Measurements from ENCODE around the gene ELL. TPM values are rescaled to one million over a fixed set of nuclear protein-coding genes. Genes with fewer than 3 reads are reported as not detected.

Gene ELL
- total RNA-seq, 1 donor from 2014 or later: 30.5 TPM

- Histone ChIP-seq H3K27ac (peak overlapping the region; percentile 76 to 82), H3K27me3 (no peaks in the 10 kb centered on the region), H3K36me3 (no peaks in the 10 kb centered on the region), H3K4me3 (no peak overlapping the region), H3K9me3 (no peaks in the 10 kb centered on the region), H3K4me1 (peaks cover 18 to 39% of the 10 kb centered on the region in 2 donors)
- intact Hi-C loops (cut with DNase I): no loop called here
- no peak for DNase-seq (ENCODE audit: low spot score in 2 of 2)
- TF ChIP-seq, protein P1, sequence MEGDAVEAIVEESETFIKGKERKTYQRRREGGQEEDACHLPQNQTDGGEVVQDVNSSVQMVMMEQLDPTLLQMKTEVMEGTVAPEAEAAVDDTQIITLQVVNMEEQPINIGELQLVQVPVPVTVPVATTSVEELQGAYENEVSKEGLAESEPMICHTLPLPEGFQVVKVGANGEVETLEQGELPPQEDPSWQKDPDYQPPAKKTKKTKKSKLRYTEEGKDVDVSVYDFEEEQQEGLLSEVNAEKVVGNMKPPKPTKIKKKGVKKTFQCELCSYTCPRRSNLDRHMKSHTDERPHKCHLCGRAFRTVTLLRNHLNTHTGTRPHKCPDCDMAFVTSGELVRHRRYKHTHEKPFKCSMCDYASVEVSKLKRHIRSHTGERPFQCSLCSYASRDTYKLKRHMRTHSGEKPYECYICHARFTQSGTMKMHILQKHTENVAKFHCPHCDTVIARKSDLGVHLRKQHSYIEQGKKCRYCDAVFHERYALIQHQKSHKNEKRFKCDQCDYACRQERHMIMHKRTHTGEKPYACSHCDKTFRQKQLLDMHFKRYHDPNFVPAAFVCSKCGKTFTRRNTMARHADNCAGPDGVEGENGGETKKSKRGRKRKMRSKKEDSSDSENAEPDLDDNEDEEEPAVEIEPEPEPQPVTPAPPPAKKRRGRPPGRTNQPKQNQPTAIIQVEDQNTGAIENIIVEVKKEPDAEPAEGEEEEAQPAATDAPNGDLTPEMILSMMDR (IDR thresholded peaks at IDR 0.05): no peak
These were observed 43.9 kb downstream of the ELL start for GRCh38 chr19:18477974-18478373.

- intact Hi-C loops (cut with DNase I): no loop called here
- Histone ChIP-seq H3K27me3 (no peaks in the 10 kb centered on the region), H3K4me1 (peaks cover 18 to 36% of the 10 kb centered on the region in 2 donors), H3K36me3 (peaks cover 0 to 2% of the 10 kb centered on the region in 2 donors), H3K4me3 (no peak overlapping the region), H3K9me3 (no peaks in the 10 kb centered on the region), H3K27ac (no peak overlapping the region)
- TF ChIP-seq, protein P1 (IDR thresholded peaks at IDR 0.05): peak in 2 of 3 experiments; percentile 6 to 15
- DNase-seq (ENCODE audit: low spot score in 2 of 2): no peak
These were observed 44.7 kb downstream of the ELL start for GRCh38 chr19:18477042-18477779.

DNA sequence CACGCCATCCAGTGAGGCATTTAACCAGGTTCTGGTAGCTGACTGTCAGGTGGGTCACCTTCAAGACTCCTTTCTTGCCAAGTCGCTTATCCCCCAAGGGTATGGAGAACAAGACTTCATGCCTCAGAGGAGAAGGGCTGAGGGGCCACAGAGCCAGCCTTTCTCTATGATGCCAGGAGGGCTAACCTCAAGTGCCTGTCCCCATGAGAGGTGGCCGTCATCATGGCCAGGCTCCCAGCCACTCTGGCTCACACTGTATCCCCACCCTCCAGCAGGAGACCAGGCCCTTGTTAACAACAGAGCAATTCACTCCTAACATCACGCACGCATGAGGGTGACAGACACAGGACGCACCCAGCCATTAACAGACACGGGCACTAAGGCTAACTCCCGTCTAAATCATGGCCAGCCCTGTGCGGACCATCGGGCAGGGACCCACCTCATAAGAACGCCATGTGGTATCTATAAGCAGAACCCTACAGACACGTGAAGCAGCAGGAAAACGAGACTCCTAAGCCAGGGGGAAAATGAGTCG is 45.3 kb downstream of the ELL start:
- DNase-seq (ENCODE audit: low spot score in 2 of 2): no peak
- Histone ChIP-seq H3K4me1 (peaks cover 18 to 36% of the 10 kb centered on the region in 2 donors), H3K36me3 (peaks cover 2 to 7% of the 10 kb centered on the region in 2 donors), H3K4me3 (no peak overlapping the region), H3K9me3 (no peaks in the 10 kb centered on the region), H3K27ac (no peak overlapping the region), H3K27me3 (no peaks in the 10 kb centered on the region)
- intact Hi-C loops (cut with DNase I): no loop called here
- TF ChIP-seq, protein P1 (IDR thresholded peaks at IDR 0.05): no peak

DNA sequence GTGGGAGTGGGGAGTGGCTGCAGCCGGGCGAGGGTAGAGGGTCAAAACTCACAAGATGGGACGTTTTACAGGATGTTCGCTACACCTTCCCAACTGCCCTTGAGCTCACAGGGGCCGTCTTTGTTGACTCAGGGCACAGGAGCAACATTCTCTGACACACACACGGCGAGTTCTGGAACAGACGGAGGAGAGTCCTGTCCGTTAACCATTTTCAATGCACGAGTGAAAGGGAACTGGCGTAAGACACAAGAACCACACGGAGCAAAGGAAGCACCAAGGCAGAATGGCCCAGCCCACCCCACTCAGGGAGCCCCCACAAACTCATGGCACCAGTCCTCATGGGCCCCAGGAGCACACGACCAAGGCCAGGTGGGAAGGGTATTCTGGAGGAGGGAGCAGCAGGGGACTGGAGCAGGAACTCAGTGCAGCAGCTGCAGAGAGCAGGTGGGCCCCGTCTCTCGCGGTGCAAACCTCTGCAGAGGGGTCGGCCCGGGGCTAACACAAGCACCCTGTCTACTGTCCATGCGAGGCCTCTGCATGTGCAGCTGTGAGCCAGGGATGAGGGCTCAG is 46.0 kb downstream of the ELL start:
- TF ChIP-seq, protein P1 (IDR thresholded peaks at IDR 0.05): no peak
- H3K27ac ChIP-seq: no peak overlapping the region
- intact Hi-C loops (cut with DNase I): no loop called here
- no peaks in the 10 kb centered on the region for H3K9me3 ChIP-seq
- no peak for DNase-seq (ENCODE audit: low spot score in 2 of 2)
- no peak overlapping the region for H3K4me3 ChIP-seq
- peaks cover 7 to 14% of the 10 kb centered on the region in 2 donors for H3K36me3 ChIP-seq
- H3K4me1 ChIP-seq: peaks cover 16 to 34% of the 10 kb centered on the region in 2 donors
- no peaks in the 10 kb centered on the region for H3K27me3 ChIP-seq

DNA sequence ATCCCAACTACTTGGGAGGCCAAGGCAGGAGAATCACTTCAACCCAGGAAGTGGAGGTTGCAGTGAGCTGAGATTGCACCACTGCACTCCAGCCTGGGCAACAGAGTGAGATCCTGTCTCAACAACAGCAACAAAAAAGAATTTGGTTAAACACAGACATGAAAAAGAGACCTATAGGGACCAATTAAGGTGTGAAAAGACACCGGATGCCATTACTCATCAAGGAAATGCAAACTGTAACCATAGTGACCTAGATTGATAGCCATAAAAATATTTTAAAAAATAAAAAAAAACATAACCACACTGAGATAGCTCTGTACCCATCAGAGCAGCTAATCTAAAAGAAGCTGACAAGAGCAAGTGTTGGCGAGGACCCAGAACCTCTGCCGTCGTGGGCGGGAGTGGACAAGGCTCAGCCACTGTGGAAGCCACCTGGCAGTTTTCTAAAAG is 46.8 kb downstream of the ELL start:
- intact Hi-C loops (cut with DNase I): no loop called here
- TF ChIP-seq, protein P1 (IDR thresholded peaks at IDR 0.05): no peak
- H3K27ac ChIP-seq: no peak overlapping the region
- peaks cover 12 to 30% of the 10 kb centered on the region in 2 donors for H3K4me1 ChIP-seq
- H3K9me3 ChIP-seq: no peaks in the 10 kb centered on the region
- DNase-seq (ENCODE audit: low spot score in 2 of 2): no peak
- no peaks in the 10 kb centered on the region for H3K27me3 ChIP-seq
- H3K4me3 ChIP-seq: no peak overlapping the region
- peaks cover 10 to 18% of the 10 kb centered on the region in 2 donors for H3K36me3 ChIP-seq
